GM21576 (cell line): ENCODE data around the gene HES6.

Experiments used
- ATAC-seq: cut with Tn5 transposase; IDR thresholded peaks from one replicate; pipeline ENCODE4 v1.9.1; 2021; ENCODE audit warnings: mild to moderate bottlenecking, moderate library complexity; ENCODE audit not compliant: unreplicated experiment

HES6 gene, protein sequence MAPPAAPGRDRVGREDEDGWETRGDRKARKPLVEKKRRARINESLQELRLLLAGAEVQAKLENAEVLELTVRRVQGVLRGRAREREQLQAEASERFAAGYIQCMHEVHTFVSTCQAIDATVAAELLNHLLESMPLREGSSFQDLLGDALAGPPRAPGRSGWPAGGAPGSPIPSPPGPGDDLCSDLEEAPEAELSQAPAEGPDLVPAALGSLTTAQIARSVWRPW

DNA sequence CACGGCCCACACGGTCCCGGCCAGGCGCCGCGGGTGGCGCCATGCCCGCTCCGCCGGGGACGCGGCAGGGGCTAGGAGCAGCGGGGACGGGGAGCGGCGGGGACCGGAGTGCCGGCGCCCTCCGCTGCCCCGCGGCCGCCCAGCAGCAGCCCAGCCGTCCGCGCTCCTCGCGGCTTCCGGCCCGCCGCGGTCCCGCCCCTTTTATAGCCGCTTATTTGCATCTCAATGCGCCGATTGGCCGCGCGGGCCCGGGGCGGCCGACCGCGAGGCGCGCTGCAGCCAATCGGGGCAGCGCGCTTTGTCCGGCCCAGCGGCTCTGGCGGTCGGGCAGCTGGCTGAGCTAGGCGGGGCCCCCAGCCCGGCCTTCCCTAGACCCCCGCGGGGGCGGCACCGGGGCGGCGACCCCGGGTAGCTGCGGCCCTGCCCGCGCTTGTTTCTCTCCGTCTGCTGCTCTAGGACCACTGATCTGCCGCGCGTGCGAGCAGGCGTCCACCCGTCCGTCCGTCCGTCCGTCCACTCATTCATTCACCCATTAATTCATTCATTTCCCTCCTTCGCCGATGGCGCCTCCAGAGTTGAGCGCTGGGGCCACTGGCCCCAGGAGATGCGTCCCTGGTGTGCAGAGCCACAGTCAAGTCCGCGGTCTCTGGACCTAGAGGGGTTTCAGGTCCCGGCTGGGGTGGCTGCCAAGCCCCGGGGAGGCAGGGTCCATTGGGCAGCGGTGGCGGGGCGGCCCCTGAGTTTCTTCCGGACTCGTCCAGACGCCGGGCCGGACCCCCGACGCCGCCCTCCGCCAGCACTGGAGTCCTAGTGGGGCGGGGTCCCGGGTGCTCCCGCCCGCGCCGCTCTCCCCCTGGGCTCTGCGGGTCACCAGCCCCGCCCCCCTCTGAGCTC, at the start of gene HES6:
Gene HES6 (minus strand): TSS at position 176 of the 894 bp plus-strand sequence. CDS start 133 bp downstream, at position 43.
- peak; percentile 88 for ATAC-seq

DNA sequence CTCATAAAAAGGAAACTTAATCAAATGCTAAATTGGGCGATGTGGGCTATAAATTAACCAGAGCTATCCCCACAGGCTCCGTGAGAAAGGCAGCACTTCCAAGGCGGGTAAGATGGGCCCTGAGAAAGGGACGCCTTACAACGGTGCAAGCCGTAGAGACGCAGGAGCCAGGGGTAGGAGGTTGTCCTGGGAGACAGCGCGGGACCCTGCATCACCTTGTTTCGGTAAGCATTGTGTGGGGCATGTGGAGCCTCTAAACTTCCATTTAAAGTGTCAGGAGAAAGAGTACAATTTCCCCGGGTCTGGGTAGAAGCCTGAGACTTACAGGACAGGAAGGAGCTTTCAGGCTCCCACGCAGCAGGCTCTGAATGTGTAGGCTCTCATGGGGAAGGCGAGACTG, 49.7 kb upstream of the HES6 start:
- no peak for ATAC-seq

DNA sequence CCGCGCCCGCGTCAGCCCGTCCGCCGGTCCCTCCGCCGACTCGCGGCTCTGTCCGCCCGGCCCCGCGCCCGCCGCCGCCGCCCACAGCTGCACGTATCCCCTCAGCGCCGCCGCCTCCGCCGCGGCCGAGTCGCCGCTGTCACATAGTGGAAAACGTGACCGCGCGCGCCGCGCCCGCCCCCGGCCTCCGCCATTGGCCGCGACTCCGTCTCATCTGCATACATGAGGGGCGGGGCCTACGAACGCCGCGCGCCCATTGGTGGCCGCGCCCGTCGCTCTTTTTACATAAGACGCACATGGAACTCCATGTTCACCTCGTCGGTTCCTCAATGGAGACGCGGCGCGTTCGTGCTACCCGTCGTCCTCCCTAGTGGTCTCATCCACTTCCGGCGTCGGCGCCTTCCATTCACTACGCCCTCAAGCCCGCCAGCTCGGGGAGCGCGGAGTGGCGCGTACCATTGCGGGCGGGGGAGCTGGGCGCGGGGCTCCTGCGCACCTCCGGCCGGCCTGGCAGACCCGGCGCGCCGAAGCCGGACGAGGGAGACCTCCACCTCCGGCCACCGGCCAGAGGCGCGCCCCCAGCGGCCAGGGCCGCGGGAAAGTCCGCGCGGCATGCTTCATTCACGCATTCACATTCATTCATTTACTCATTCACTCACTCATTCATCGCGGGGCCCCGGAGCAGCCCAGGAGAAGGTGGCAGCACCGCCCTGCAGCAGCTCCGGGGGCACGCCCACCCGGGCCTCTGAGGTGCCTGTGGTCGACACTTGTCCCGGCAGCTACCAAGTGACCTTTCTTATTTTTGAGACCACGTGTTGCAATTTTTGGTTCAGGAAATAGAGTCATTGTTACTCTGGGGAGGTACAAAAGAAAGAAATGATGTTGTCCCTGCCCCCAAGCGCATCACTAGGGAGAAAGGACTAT, 49.1 kb upstream of the HES6 start:
- peak; percentile 90 for ATAC-seq

DNA sequence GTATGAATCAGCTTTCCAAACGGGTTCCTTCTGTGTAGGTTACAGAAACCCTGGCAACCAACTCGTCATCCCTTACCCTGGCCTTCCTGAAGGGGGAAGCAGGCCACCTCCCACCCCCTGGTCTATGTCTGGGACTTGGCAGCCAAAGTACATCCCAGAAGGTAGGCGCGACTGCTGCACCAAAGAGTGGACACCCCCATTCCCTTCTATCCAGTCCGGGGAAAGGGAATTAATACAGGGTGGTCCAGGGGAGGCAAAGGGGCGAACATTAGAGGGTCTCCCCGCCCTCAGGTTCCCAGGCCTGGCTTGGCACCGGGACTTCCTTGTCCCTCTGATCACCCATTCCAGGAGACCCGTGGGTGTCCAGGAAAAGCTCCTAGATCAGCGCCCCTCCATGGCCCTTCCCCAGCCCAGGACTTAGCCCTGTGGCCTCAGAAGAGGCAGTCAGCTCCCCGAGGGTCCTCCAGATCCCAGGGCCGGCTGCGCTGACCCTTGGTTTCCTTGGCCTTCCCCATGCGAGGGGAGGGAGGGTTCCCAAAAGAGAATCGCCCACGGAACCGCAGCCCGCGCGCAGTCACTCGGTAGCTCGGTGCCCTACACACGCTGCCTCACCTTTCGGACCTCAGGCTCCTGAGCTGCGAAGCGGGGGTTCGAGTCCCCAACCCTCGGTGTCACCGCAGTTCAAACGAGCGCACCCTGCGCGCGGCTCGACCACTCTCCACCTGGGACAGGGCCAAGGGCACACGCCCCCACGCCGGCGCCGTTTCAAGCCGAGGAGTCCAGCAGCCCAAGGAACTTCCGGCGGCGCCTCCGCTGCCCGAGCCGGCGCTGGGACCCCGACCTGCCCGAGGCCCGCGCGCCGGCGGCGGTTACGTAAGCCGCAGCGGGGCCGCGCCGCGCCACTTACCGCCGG, 48.2 kb upstream of the HES6 start, which contains the start of gene PER2:
Gene PER2 (minus strand): TSS at position 874 of the 913 bp plus-strand sequence. CDS start 10,674 bp downstream, outside the sequence.
- peak; percentile 29 for ATAC-seq

DNA sequence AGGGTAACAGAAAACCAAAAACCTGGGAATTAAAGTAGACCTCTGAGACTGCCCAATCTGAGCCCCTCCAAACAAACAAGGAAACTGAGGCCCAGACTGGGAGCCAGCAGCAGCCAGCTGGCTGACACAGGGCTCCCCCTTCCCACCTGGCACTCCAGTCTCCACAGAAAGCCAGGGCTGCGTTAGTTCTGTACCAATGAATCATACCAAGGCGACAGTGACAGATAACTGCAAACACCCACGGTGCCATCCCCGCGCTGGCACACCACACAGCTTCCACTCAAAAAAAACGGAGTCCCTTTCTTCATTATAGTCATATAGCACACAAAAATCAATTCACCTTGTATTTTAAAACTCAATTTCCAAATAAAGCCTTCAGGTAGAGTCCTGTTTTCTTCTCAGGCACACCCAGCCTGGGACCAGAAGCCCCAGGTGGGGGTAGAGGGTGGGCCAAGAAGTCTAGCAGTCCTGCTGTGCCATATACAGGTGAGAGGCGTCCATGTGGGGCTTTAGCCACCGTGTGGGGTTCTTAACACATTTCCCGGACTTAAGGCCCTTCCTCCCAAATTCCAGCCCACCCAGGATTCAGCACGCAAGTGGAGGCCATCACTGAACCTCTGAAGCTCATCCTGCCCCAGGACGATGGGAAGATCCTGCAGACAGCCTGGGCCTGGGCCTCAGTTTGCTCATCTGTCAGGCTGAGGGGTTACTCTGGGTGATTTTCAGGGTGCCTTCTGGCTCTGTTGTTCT, 47.3 kb upstream of the HES6 start:
- no peak for ATAC-seq

DNA sequence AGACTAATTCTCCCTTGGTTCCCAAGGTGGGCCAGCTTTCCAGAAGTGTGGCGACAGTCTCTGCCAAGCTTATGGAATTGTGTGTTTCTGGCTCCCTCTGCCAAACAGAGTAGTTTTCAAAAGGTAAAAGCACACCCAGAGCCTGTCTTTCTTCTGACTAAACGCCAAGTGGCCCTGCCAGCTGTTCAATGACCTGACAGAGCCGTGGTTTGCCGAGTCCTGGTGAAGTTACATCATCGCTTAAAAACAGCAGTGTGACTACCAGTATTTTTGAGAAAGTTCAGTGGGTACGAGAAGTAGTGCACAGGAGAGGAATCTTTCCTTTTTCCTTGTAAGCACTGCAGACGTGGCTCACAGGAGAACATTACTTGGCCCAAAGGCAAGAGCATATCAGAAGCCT, 46.7 kb upstream of the HES6 start:
- no peak for ATAC-seq

DNA sequence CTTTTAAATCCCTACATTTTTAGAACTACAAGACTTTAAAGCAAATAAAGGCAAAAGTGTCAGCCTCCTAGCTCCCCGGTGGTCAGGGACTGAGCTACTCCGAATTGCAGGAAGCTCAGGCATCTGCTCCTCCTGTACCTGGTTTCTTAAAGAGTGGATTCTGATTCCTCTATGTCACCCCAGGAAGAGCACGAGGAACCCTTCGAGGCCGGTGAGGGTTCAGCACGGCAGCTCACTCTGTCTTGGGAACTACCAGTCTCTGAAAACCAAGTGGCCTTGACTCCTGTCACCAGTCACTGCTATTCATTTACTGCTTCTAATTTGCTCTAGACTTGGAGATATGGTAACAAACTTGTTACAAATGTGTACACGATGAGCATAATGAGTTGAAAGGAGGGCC, 46.3 kb upstream of the HES6 start:
- ATAC-seq, result no peak

DNA sequence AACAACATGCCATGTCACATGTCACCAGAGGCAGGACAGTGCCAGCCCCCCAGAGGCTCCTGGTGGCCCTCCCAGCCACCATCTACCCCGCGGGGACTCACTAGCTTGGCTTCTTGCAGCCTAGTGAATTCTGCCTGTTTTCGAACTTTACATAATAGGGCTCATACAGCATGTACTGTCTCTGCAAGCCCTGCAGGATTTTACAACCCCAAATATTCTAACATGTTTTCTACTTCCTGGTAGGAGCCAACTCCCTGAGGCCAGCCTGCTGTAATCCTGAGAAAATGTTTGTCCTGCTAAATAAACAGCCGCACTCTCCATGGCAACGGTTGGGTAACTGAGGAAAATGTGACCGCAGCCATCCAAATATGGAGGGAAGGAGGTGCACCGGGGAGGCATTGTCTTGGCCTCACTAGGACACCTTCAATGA, 45.8 kb upstream of the HES6 start:
- ATAC-seq, result no peak

DNA sequence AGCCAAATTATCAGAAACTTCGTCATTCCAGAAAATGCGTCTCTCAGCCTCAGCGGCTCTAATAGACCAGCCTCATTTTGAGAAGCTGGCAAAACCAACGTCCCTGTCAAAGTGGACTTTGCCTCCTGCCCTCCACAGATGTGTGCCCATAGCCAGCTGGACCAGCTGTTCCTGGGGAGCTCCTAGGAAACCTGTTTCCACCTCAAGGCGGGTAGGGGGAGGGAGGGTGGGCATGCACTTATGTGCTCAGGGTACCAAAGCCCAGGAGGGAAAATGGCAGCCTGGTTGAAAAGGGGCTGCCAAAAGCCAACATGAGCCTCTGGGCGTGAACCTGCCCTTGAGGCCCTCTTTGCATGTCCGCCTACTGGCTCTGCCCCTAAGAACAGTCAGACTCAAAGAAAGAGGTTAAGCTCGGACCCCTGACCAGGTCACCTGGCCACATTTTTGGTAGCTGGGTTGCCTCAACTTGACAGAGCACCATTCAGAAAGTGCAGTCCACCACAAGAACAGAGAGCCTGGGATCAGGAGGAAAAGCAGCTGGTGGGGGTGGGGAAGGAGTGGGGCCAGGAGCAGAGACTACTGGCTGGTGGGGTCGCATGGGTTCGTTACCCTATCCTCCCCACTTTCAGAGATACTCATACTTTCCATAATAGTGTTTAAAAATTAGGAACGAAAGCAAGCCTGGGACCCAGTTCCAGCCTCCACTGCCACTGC, 45.1 kb upstream of the HES6 start:
- no peak for ATAC-seq

DNA sequence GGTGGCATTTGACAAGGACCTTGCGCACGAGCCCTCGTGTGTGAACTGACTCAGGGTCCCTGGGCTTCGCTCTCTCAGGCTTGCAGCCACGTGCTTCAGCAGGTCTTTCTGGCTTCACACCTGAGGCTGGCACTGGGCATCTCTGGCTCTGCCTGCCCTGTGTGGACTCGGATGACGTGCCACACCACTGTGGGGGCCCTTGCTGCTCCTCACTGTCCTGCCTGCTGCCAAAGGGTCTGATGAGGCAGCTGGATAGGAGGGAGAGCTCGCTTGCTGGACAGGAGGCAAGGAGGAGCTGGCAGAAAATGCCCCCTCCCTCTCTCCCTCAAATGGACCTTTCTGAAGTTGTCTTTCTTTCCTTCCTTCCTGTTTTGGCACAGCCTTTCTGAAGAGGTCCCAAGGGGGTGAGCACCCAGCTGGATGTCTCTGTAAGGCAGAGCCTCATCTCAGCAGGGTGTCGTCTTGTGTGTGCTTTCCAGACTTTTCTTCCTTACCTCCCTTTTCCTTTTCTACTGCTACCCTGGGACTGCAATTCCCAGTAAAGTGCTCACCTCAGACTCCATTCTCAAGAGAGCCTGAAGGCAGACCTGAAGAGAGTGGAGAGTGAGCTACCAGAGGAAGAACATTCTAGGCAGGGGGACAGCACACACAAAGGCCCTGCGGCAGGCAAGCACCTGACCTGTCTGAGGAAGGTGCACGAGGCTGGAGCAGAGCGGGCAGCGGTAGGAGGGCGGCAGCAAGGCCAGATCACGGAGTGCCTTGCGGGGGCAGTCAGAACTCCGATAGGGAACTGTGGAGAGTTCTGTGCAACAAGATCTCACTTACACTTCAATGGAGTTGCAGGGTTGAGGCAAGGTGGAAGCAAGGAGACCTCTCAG, 43.3 kb upstream of the HES6 start:
- no peak for ATAC-seq

DNA sequence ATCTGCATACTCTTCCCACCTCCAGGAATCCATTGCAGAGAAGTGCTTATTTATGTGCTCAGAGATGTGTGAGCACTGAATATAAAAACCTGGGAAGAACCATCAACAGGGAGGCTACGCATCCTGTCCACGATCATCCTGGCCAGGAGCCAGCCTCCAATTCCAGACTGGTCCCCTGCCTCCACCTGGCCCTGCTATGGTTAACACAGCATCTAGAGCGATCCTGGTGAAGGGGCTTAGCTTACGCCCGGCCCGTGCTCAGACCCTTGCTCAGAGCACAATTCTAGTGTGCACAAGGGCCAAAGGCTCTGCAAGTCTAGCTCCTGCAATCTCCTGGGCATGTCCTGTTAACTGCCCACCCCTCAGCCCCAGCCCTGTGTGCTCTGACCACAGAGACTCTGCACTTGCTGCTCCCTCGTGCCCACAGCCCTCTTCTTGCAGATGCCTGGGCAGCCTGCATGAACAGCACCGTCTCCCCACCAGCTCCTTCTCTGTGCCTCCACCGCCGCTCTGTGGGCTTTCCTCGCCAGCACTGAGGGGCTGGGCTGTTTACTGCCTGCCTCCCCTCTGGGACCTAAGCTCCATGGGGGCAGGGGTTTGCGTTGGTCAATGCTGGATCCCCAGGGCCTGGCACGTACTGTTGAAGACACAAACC, 42.1 kb upstream of the HES6 start:
- ATAC-seq, result no peak

DNA sequence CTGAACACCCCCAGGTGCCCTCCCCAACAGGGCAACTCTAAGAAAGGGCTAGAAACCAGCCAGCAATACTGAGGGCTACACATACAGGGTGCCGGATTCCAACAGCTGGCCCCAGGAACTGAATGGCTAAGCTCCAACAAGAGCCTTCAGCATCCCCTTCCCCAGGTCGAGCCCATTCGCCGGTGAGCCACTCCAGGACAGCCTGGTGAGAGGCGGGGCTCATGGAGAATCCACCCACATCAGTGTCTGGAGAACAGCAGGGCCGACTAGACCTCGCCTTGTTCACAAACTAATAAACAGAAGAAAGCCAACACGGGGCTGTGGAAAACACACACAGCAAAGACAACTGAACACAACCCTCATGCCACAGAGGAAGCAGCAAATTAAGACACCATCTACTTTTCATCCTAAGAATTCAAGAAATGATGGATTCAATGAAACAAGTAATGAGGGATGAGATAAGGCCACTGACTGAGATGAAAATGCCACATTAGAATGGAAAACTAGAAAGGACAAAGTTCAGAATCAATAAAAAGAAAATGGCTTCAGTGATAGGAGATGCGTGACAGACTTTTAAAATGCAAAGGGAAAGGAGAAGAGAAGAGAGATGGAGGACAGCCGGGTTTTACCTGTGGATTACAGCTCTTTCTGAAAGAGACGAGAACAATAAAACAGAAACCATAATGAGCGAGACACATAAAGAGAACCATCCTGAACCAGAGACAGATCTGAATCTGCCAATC, 40.4 kb upstream of the HES6 start:
- no peak for ATAC-seq

DNA sequence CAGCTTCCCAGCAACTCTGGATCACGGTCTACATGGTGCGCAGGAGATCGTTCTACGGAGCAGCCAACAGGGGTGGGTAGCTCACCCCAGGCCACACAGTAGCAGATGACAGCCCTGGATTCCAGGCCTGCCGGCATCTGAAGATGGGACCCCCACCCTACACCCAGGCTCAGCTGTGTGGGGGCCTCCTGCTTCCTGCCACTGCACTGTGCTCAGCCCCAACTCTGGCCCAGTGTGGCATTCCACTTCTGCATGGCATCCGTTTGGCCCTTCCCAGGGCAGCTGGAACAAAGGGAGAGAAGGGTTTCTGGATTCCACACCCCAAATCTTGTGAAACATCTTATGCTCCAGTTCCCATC, 39.5 kb upstream of the HES6 start:
- no peak for ATAC-seq

DNA sequence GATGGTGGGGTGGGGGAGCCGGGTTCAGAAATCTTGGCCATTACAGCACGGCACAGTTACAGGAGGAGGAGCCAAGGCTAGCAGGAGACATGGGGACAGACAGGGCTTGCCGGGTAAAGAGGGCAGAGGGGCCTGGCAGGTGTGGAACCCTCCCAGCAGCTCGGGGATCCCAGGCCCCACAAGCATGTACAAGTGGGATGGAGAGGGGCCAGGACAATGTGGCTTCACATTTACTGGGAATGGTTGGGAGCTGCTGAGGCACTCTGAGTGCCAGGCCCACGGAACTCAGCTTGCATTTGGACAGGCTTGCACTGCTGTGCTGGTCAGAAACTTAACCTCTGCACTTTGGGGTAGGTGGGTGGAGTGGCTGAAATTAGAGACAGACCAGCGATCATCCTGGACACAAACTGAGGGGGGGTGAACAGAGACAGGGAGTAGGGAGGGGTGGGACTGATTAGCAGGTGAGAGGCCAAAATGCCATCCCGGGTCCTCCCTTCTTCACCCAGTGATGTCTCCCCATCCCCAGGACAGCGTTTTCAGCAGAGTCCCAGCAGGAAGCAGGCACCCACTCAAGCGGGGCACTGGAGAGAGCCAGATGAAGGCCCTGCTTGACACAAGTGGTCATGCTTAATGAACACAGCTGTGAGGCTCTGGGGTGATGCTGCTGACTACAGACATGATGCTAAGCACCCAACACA, 38.9 kb upstream of the HES6 start:
- no peak for ATAC-seq

DNA sequence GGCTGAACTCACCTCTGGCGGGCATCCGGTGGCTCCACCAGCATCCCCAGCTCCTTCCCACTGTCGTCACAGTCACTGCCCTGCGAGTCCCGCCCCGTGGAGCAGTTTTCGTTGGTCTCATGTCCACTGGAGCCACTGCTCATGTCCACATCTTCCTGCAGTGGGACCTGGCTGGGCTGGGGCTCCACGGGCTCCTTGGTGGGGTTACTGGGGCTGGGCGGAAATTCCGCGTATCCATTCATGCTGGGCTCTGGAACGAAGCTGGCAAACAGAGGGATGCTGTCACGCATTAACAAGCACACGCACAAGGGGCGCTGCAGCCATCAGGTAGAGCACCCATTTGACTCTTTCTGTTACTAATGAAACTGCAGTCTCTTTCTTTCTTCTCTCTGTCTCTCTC, 37.9 kb upstream of the HES6 start:
- no peak for ATAC-seq
